Caco-2 (cell line): ENCODE data around the gene VILL. TPM values are rescaled to one million over a fixed set of nuclear protein-coding genes. Genes with fewer than 3 reads are reported as not detected.

Experiments used
- BruUV-seq: library from RNA; stranded (reverse); fragments of 400-500 nt; replicated peaks from 2 replicates; lab custom pipeline; 2021; lab: Mats Ljungman, UMichigan
- CTCF ChIA-PET: fragments of 300-600 bp; sonication (Branson Sonifier 250); formaldehyde crosslinking; loops from one replicate; lab custom pipeline; 2022; ENCODE audit warnings: antibody characterized with exemption; lab: Charles Lee
- POLR2A ChIA-PET: fragments of 300-600 bp; sonication (Branson Sonifier 250); formaldehyde crosslinking; loops from one replicate; lab custom pipeline; 2022; ENCODE audit warnings: antibody characterized with exemption; lab: Charles Lee
- DNase-seq, 2 experiments: peaks; one replicate each; pipeline versions ENCODE4 v3.0.0 to v3.0.0-alpha.2; 2020 to 2022
- H3K27me3 ChIP-seq: replicated peaks from 2 replicates; pipeline ENCODE4 v1.6.0; 2011; ENCODE audit warnings: low read length; ENCODE audit not compliant: control insufficient read depth, insufficient read depth
- H3K36me3 ChIP-seq: 2 replicates; pipeline ENCODE4 v1.5.1; 2011; ENCODE audit warnings: low read length; ENCODE audit not compliant: control insufficient read depth, insufficient read depth
- H3K4me1 ChIP-seq: fragments of 250-450 bp; sonication (Bioruptor Pico); 2 replicates; pipeline ENCODE4 v1.5.1; 2020; ENCODE audit warnings: mild to moderate bottlenecking
- H3K4me3 ChIP-seq: 2 replicates; pipeline ENCODE4 v1.5.1; 2011; ENCODE audit warnings: low read depth, mild to moderate bottlenecking, control low read depth, low read length
- H3K9me3 ChIP-seq: fragments of 250-450 bp; sonication (Bioruptor Pico); 2 replicates; pipeline ENCODE4 v1.5.1; 2020; ENCODE audit warnings: mild to moderate bottlenecking, moderate library complexity
- H3K27ac Mint-ChIP-seq: one replicate; pipeline ENCODE4 v1.8.0; 2022; ENCODE audit warnings: mixed read lengths; ENCODE audit not compliant: unreplicated experiment
- H3K27me3 Mint-ChIP-seq: one replicate; pipeline ENCODE4 v1.8.0; 2022; ENCODE audit warnings: mixed read lengths; ENCODE audit not compliant: insufficient read depth, unreplicated experiment
- H3K36me3 Mint-ChIP-seq: one replicate; pipeline ENCODE4 v1.8.0; 2022; ENCODE audit warnings: mild to moderate bottlenecking, mixed read lengths; ENCODE audit not compliant: insufficient read depth, unreplicated experiment
- H3K4me1 Mint-ChIP-seq: one replicate; pipeline ENCODE4 v1.8.0; 2022; ENCODE audit warnings: low read depth, mixed read lengths; ENCODE audit not compliant: unreplicated experiment
- H3K4me3 Mint-ChIP-seq: one replicate; pipeline ENCODE4 v1.8.0; 2022; ENCODE audit warnings: mild to moderate bottlenecking, moderate library complexity, mixed read lengths; ENCODE audit not compliant: unreplicated experiment
- H3K9me3 Mint-ChIP-seq: one replicate; pipeline ENCODE4 v1.8.0; 2022; ENCODE audit warnings: mixed read lengths; ENCODE audit not compliant: unreplicated experiment
- CTCF ChIP-seq, 2 experiments: fragments of 200-600 bp in 1 of 2; IDR thresholded peaks; 1 replicate in 1 of 2; 2 replicates in 1 of 2; pipeline versions ENCODE4 v1.5.1 to v1.8.0; 2011 to 2022; ENCODE audit warnings: antibody characterized with exemption in 1 of 2, control low read depth in 1 of 2, inconsistent platforms in 1 of 2, low read depth in 1 of 2, low read length in 1 of 2, mild to moderate bottlenecking in 1 of 2, moderate library complexity in 1 of 2; ENCODE audit not compliant: insufficient read depth in 1 of 2, severe bottlenecking in 1 of 2, unreplicated experiment in 1 of 2
- intact Hi-C: fragments of 100-400 bp; cut with micrococcal nuclease; formaldehyde crosslinking; loops from one replicate; pipeline ENCODE4 v1.10.0; 2022; ENCODE audit not compliant: unreplicated experiment
- total RNA-seq: library from RNA; stranded (reverse); gene quantifications from 2 replicates; pipeline ENCODE4 v1.2.3, GENCODE V29; 2022

Gene VILL
- total RNA-seq, 1 experiment from 2014 or later, result 11.7 TPM

GRCh38 chr3:38018296-38019266 lies 28.0 kb downstream of the VILL start:
- no TSS peak for BruUV-seq
- ChIA-PET POLR2A (no interaction called here), CTCF (no interaction called here)
- Histone ChIP-seq H3K4me3 (no peak overlapping the region), H3K27me3 (no peaks in the 10 kb centered on the region), H3K36me3 (peaks cover 5% of the 10 kb centered on the region), H3K9me3 (no peaks in the 10 kb centered on the region), H3K4me1 (no peaks in the 10 kb centered on the region)
- no peaks in the 10 kb centered on the region for H3K9me3 Mint-ChIP-seq
- no peak overlapping the region for H3K4me3 Mint-ChIP-seq
- H3K4me1 Mint-ChIP-seq, result no peaks in the 10 kb centered on the region
- TF ChIP-seq CTCF (IDR thresholded peaks at IDR 0.05; ENCODE audit: insufficient read depth in 1 of 2, low read depth in 1 of 2, low read length in 1 of 2, severe bottlenecking in 1 of 2, unreplicated experiment in 1 of 2), result no peak
- H3K36me3 Mint-ChIP-seq, result no peaks in the 10 kb centered on the region
- no peak for DNase-seq
- H3K27ac Mint-ChIP-seq, result no peak overlapping the region
- no peaks in the 10 kb centered on the region for H3K27me3 Mint-ChIP-seq
- intact Hi-C loops, result no loop called here

- Mint-ChIP-seq H3K9me3 (no peaks in the 10 kb centered on the region), H3K36me3 (no peaks in the 10 kb centered on the region), H3K4me3 (no peak overlapping the region), H3K4me1 (no peaks in the 10 kb centered on the region), H3K27me3 (no peaks in the 10 kb centered on the region), H3K27ac (no peak overlapping the region)
- no peak for TF ChIP-seq CTCF (IDR thresholded peaks at IDR 0.05; ENCODE audit: insufficient read depth in 1 of 2, low read depth in 1 of 2, low read length in 1 of 2, severe bottlenecking in 1 of 2, unreplicated experiment in 1 of 2)
- Histone ChIP-seq H3K27me3 (no peaks in the 10 kb centered on the region), H3K36me3 (peaks cover 5% of the 10 kb centered on the region), H3K9me3 (no peaks in the 10 kb centered on the region), H3K4me3 (no peak overlapping the region), H3K4me1 (no peaks in the 10 kb centered on the region)
- ChIA-PET POLR2A (no interaction called here), CTCF (no interaction called here)
- intact Hi-C loops, result no loop called here
- no TSS peak for BruUV-seq
- DNase-seq, result no peak
Observed at GRCh38 chr3:38019658-38020341, 29.2 kb downstream of the VILL start.

- no peak for DNase-seq
- peaks cover 5% of the 10 kb centered on the region for H3K36me3 ChIP-seq
- Mint-ChIP-seq H3K4me3 (no peak overlapping the region), H3K36me3 (no peaks in the 10 kb centered on the region), H3K27ac (no peak overlapping the region), H3K4me1 (peaks cover under 1% of the 10 kb centered on the region), H3K9me3 (no peaks in the 10 kb centered on the region), H3K27me3 (no peaks in the 10 kb centered on the region)
- no peak overlapping the region for H3K4me3 ChIP-seq
- H3K4me1 ChIP-seq, result no peaks in the 10 kb centered on the region
- H3K27me3 ChIP-seq, result no peaks in the 10 kb centered on the region
- ChIA-PET POLR2A (no interaction called here), CTCF (no interaction called here)
- TF ChIP-seq CTCF (IDR thresholded peaks at IDR 0.05; ENCODE audit: insufficient read depth in 1 of 2, low read depth in 1 of 2, low read length in 1 of 2, severe bottlenecking in 1 of 2, unreplicated experiment in 1 of 2), result no peak
- H3K9me3 ChIP-seq, result no peaks in the 10 kb centered on the region
- BruUV-seq, result no TSS peak
- intact Hi-C loops, result no loop called here
Observed at GRCh38 chr3:38020342-38020726, 29.7 kb downstream of the VILL start.
